ENCODE results near the gene GNAS-AS1. TPM values are rescaled to one million over a fixed set of nuclear protein-coding genes. Genes with fewer than 3 reads are reported as not detected.

GNAS-AS1 gene
- total RNA-seq, 1 experiment from 2014 or later, result 1.6 TPM

GRCh38 chr20:58817748-58818147, 33.0 kb downstream of the GNAS-AS1 start:
- Mint-ChIP-seq H3K27me3 (ENCODE audit: insufficient read depth, unreplicated experiment) (peaks cover 19% of the 10 kb centered on the region), H3K27ac (ENCODE audit: low read depth, unreplicated experiment) (no peak overlapping the region), H3K9me3 (ENCODE audit: unreplicated experiment) (no peaks in the 10 kb centered on the region), H3K4me3 (ENCODE audit: unreplicated experiment) (no peak overlapping the region), H3K4me1 (ENCODE audit: insufficient read depth, unreplicated experiment) (peaks cover 12% of the 10 kb centered on the region), H3K36me3 (ENCODE audit: insufficient read depth, unreplicated experiment) (peaks cover 4% of the 10 kb centered on the region)
- intact Hi-C loops (cut with micrococcal nuclease), result no loop called here
- CTCF ChIA-PET, result interaction anchor here (0.6 to 1.0 kb wide), 2 partner anchors 12 to 307 kb away, joined by 3 read pairs; no protein-coding TSS in a partner anchor
- no peak for DNase-seq (ENCODE audit: unreplicated experiment)
- TF ChIP-seq CTCF (IDR thresholded peaks at IDR 0.05; ENCODE audit: unreplicated experiment), result no peak
- BruUV-seq (replicated peaks), result no TSS peak
- POLR2A ChIA-PET, result no interaction called here

GRCh38 chr20:58816957-58817651, 33.6 kb downstream of the GNAS-AS1 start:
- no peak overlapping the region for H3K27ac Mint-ChIP-seq (ENCODE audit: low read depth, unreplicated experiment)
- intact Hi-C loops (cut with micrococcal nuclease), result no loop called here
- POLR2A ChIA-PET, result no interaction called here
- H3K27me3 Mint-ChIP-seq (ENCODE audit: insufficient read depth, unreplicated experiment), result peaks cover 24% of the 10 kb centered on the region
- no peak for DNase-seq (ENCODE audit: unreplicated experiment)
- H3K4me3 Mint-ChIP-seq (ENCODE audit: unreplicated experiment), result no peak overlapping the region
- peaks cover 12% of the 10 kb centered on the region for H3K4me1 Mint-ChIP-seq (ENCODE audit: insufficient read depth, unreplicated experiment)
- CTCF ChIA-PET, result interaction anchor here (1.0 kb wide), 1 partner anchor 12 kb away, joined by 3 read pairs; no protein-coding TSS in a partner anchor
- no peak for TF ChIP-seq CTCF (IDR thresholded peaks at IDR 0.05; ENCODE audit: unreplicated experiment)
- no peaks in the 10 kb centered on the region for H3K9me3 Mint-ChIP-seq (ENCODE audit: unreplicated experiment)
- peaks cover 4% of the 10 kb centered on the region for H3K36me3 Mint-ChIP-seq (ENCODE audit: insufficient read depth, unreplicated experiment)
- BruUV-seq (replicated peaks), result no TSS peak

- intact Hi-C loops (cut with micrococcal nuclease), result no loop called here
- H3K27me3 Mint-ChIP-seq (ENCODE audit: insufficient read depth, unreplicated experiment), result peaks cover 35% of the 10 kb centered on the region
- ChIA-PET POLR2A (no interaction called here), CTCF (interaction anchor here (0.6 kb wide), 1 partner anchor 658 kb away, joined by 3 read pairs; no protein-coding TSS in a partner anchor)
- no peak overlapping the region for H3K27ac Mint-ChIP-seq (ENCODE audit: low read depth, unreplicated experiment)
- no peak for TF ChIP-seq CTCF (IDR thresholded peaks at IDR 0.05; ENCODE audit: unreplicated experiment)
- no TSS peak for BruUV-seq (replicated peaks)
- H3K4me3 Mint-ChIP-seq (ENCODE audit: unreplicated experiment), result no peak overlapping the region
- no peak for DNase-seq (ENCODE audit: unreplicated experiment)
- peaks cover 4% of the 10 kb centered on the region for H3K36me3 Mint-ChIP-seq (ENCODE audit: insufficient read depth, unreplicated experiment)
- H3K9me3 Mint-ChIP-seq (ENCODE audit: unreplicated experiment), result no peaks in the 10 kb centered on the region
- H3K4me1 Mint-ChIP-seq (ENCODE audit: insufficient read depth, unreplicated experiment), result peaks cover 12% of the 10 kb centered on the region
Observed at GRCh38 chr20:58816051-58816450, 34.7 kb downstream of the GNAS-AS1 start.

GRCh38 chr20:58815448-58815847, 35.3 kb downstream of the GNAS-AS1 start:
- CTCF ChIA-PET, result interaction anchor here (0.6 kb wide), 1 partner anchor 207 kb away, joined by 3 read pairs; no protein-coding TSS in a partner anchor
- Mint-ChIP-seq H3K4me3 (ENCODE audit: unreplicated experiment) (no peak overlapping the region), H3K27me3 (ENCODE audit: insufficient read depth, unreplicated experiment) (peaks cover 41% of the 10 kb centered on the region), H3K36me3 (ENCODE audit: insufficient read depth, unreplicated experiment) (peaks cover 4% of the 10 kb centered on the region), H3K27ac (ENCODE audit: low read depth, unreplicated experiment) (no peak overlapping the region), H3K9me3 (ENCODE audit: unreplicated experiment) (no peaks in the 10 kb centered on the region), H3K4me1 (ENCODE audit: insufficient read depth, unreplicated experiment) (peaks cover 12% of the 10 kb centered on the region)
- no TSS peak for BruUV-seq (replicated peaks)
- intact Hi-C loops (cut with micrococcal nuclease), result no loop called here
- no peak for TF ChIP-seq CTCF (IDR thresholded peaks at IDR 0.05; ENCODE audit: unreplicated experiment)
- POLR2A ChIA-PET, result no interaction called here
- no peak for DNase-seq (ENCODE audit: unreplicated experiment)
